Esophagus squamous epithelium (tissue), 5 donors: ENCODE results near the gene FRYL. TPM values are rescaled to one million over a fixed set of nuclear protein-coding genes. Genes with fewer than 3 reads are reported as not detected.

Experiments
- DNase-seq: peaks from one replicate; lab custom pipeline; 2025; lab: John Stamatoyannopoulos, UW
- H3K27ac ChIP-seq, 4 donors: fragments of 200-600 bp; sonication (generic); one replicate each; pipeline ENCODE4 v1.5.1; 2016 to 2019; ENCODE audit warnings: mild to moderate bottlenecking in 1 of 4
- H3K27me3 ChIP-seq, 4 donors: fragments of 200-600 bp; sonication (generic); 1 replicate in 3 of 4; 2 replicates in 1 of 4; pipeline versions ENCODE4 v1.5.1 to v1.6.0; 2017 to 2021; ENCODE audit warnings: antibody characterized with exemption in 1 of 4
- H3K36me3 ChIP-seq, 3 donors: fragments of 200-600 bp; sonication (generic); one replicate each; pipeline ENCODE4 v1.5.1; 2016 to 2019
- H3K4me1 ChIP-seq, 3 donors: fragments of 200-600 bp; sonication (generic); one replicate each; pipeline ENCODE4 v1.5.1; 2017 to 2019
- H3K4me3 ChIP-seq, 4 donors: fragments of 200-600 bp; sonication (generic); 1 replicate in 3 of 4; 2 replicates in 1 of 4; pipeline ENCODE4 v1.5.1; 2016 to 2019; ENCODE audit warnings: mild to moderate bottlenecking in 2 of 4, moderate library complexity in 1 of 4
- H3K9me3 ChIP-seq, 3 donors: fragments of 200-600 bp; sonication (generic); one replicate each; pipeline ENCODE4 v1.5.1; 2016 to 2019
- CTCF ChIP-seq, 6 experiments: fragments of 450-650 bp in 4 of 6; fragments of 200-600 bp in 2 of 6; sonication (generic) in 2 of 6; IDR thresholded peaks; one replicate each; pipeline ENCODE4 v1.5.1; 2016 to 2019; ENCODE audit warnings: antibody characterized with exemption in 6 of 6, mild to moderate bottlenecking in 4 of 6, moderate library complexity in 4 of 6
- POLR2A ChIP-seq, 4 donors: fragments of 450-650 bp; IDR thresholded peaks; one replicate each; pipeline ENCODE4 v1.6.1; 2017; ENCODE audit warnings: antibody characterized with exemption in 4 of 4, mild to moderate bottlenecking in 4 of 4, moderate library complexity in 3 of 4
- WGBS, 2 donors: methylation state at CpG; one replicate each; pipeline ENCODE4 v1.1.5; 2018; 5-methylcytosine and 5-hydroxymethylcytosine counted together
- intact Hi-C: fragments of 100-400 bp; cut with DNase I; formaldehyde crosslinking; loops from one replicate; pipeline ENCODE4 v1.15.0; 2022
- total RNA-seq, 4 donors: library from RNA; depleted of rRNA; stranded (reverse); fragments of >200 nt; gene quantifications; one replicate each; pipeline ENCODE4 v1.1.0, GENCODE V29; 2016
- donor health status: DM: yes; HTN: yes; CAD: no.

Gene FRYL
- total RNA-seq, 4 donors from 2014 or later: 26.1 to 69.6 (median 38.1) TPM

DNA sequence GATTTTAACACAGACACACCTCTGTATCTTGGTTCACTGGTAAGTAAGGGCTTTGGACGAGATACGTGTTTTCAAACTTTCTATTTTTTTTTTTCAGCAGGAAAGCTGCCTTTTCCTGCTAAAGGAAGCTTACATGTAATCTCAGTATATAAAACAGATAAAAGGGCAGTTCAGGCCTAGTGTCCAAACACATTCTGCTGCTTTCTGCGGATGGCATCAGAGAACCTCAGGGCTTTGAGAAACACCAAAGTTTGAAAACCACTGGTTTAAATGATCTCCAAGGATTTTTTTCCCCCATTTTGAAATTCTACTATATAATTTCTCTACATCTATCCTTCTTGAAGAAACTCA is 214.1 kb downstream of the FRYL start:
- WGBS, 2 donors: 58 to 72% methylated on average over 3 of the region's 3 CpGs
- Histone ChIP-seq H3K27me3 (no peaks in the 10 kb centered on the region), H3K4me3 (no peak overlapping the region), H3K27ac (no peak overlapping the region), H3K9me3 (no peaks in the 10 kb centered on the region), H3K36me3 (peaks cover 4 to 100% (median 14%) of the 10 kb centered on the region in 3 donors), H3K4me1 (no peaks in the 10 kb centered on the region)
- DNase-seq: no peak
- no peak for TF ChIP-seq POLR2A (IDR thresholded peaks at IDR 0.05)
- no peak for TF ChIP-seq CTCF (IDR thresholded peaks at IDR 0.05)
- intact Hi-C loops: no loop called here

DNA sequence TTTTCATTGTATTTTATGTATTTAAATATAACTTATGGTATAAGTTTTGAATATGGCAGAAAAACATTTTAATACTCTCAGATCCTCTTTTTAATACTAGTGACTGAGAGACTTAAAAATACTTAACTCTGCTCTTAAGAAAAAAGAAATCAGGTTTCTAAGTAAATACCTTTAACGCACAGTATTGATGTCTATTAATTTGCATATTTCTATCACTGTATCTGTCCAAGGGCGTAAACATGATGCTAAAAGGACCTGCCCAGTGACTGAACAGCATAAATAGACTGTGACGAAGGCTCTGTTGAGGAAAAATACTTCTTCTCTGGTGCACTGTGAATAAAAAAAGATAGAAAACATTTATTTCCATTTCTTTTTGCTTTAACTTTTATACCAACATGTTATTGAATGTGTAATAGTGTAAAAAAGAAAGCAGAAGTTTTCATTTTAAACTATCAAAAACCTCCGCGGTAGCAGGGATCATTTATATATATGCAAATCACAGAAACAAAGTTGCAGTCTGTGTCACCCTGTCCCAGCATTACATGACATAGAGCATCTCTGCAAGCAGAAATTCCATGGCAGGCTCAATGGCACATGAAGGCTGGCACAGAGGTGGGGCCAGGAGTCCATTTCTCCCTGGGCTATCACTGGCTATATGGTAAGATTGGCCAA is 214.6 kb downstream of the FRYL start:
- no peaks in the 10 kb centered on the region for H3K9me3 ChIP-seq
- 85 to 88% methylated on average over 5 of the region's 5 CpGs for WGBS, 2 donors
- H3K27ac ChIP-seq: no peak overlapping the region
- H3K27me3 ChIP-seq: no peaks in the 10 kb centered on the region
- H3K4me1 ChIP-seq: no peaks in the 10 kb centered on the region
- H3K4me3 ChIP-seq: no peak overlapping the region
- intact Hi-C loops: no loop called here
- H3K36me3 ChIP-seq: peaks cover 4 to 100% (median 14%) of the 10 kb centered on the region in 3 donors
- no peak for DNase-seq
- TF ChIP-seq POLR2A (IDR thresholded peaks at IDR 0.05) (no peak), CTCF (IDR thresholded peaks at IDR 0.05) (no peak)

GRCh38 chr4:48564151-48564550 is 215.9 kb downstream of the FRYL start:
- intact Hi-C loops: no loop called here
- no peak overlapping the region for H3K27ac ChIP-seq
- H3K9me3 ChIP-seq: no peaks in the 10 kb centered on the region
- 74 to 86% methylated on average over 3 of the region's 3 CpGs for WGBS, 2 donors
- TF ChIP-seq POLR2A (IDR thresholded peaks at IDR 0.05) (no peak), CTCF (IDR thresholded peaks at IDR 0.05) (no peak)
- H3K4me1 ChIP-seq: no peaks in the 10 kb centered on the region
- no peaks in the 10 kb centered on the region for H3K27me3 ChIP-seq
- H3K36me3 ChIP-seq: peaks cover 4 to 100% (median 14%) of the 10 kb centered on the region in 3 donors
- H3K4me3 ChIP-seq: no peak overlapping the region
- DNase-seq: no peak

DNA sequence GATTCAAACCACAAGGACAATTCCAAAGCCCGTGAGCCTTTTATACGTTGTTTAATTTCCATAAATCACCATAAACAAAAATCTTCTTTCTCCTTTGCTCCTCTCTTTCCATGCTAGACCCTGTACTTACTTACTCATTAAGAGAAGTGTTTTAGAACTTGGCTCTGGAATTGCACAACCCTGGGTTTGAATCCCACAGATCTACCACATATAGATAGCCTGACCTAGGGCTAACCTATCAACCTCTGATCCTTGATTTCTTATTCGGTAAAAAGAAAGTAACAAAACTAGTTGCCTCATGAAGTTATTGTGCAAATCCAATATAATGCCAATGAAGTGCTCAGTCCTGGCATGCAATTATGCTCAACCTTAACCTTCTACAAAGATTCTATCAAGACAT is 221.3 kb downstream of the FRYL start:
- no peak overlapping the region for H3K27ac ChIP-seq
- no peaks in the 10 kb centered on the region for H3K4me1 ChIP-seq
- DNase-seq: no peak
- no peaks in the 10 kb centered on the region for H3K27me3 ChIP-seq
- H3K36me3 ChIP-seq: peaks cover 12 to 100% (median 21%) of the 10 kb centered on the region in 3 donors
- 87 to 88% methylated on average over 3 of the region's 3 CpGs for WGBS, 2 donors
- H3K4me3 ChIP-seq: no peak overlapping the region
- H3K9me3 ChIP-seq: no peaks in the 10 kb centered on the region
- intact Hi-C loops: no loop called here
- TF ChIP-seq CTCF (IDR thresholded peaks at IDR 0.05) (no peak), POLR2A (IDR thresholded peaks at IDR 0.05) (no peak)

DNA sequence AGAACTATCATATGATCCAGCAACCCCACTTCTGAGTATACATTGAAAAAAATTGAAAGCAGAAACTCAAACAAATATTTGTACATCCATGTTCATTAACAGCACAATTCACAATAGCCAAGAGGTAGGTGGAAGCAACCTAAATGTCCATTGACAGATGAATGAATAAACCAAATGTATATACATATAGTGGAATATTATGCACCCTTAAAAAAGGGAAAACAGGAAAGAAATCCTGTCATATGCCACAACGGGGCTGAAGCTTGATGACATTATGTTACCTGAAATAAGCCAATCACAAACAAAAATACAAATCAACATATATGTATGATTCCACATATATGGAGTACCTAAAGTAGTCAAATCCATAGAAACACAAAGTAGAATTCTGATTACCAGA is 222.1 kb downstream of the FRYL start:
- no peak for TF ChIP-seq CTCF (IDR thresholded peaks at IDR 0.05)
- TF ChIP-seq POLR2A (IDR thresholded peaks at IDR 0.05): no peak
- Histone ChIP-seq H3K9me3 (no peaks in the 10 kb centered on the region), H3K27me3 (no peaks in the 10 kb centered on the region), H3K4me3 (no peak overlapping the region), H3K36me3 (peaks cover 8 to 100% (median 13%) of the 10 kb centered on the region in 3 donors), H3K4me1 (no peaks in the 10 kb centered on the region), H3K27ac (no peak overlapping the region)
- 88 to 100% methylated on average over 1 of the region's 1 CpG for WGBS, 2 donors
- DNase-seq: no peak
- intact Hi-C loops: no loop called here
